Measurements from ENCODE around the gene APBB1. TPM values are rescaled to one million over a fixed set of nuclear protein-coding genes. Genes with fewer than 3 reads are reported as not detected.

APBB1 gene
- polyA plus RNA-seq, 1 donor from 2014 or later: 283 TPM

DNA sequence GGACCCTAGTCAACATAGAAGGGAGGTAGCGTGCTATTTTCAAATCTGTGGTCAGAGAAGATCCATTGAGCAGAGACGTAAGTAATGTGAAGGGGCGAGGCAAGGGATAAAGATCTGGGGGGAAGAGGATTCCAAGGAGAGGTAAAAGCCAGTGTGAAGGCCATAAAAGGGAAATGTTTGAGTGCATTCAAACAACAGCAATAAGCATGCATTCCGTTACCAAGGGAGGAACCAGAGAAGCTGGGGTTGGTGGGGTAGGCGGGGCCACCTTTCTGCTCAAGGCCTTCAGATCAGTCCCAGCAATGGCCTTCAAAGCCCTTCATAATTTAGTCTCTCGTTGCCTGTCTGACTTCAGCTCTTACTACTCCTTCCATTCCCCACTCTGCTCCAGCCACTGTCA is 47.1 kb downstream of the APBB1 start:
- H3F3A ChIP-seq (ENCODE audit: insufficient read depth, low read length, poor library complexity, severe bottlenecking): no peaks in the 10 kb centered on the region
- no peaks in the 10 kb centered on the region for H4K20me1 ChIP-seq (ENCODE audit: insufficient read depth)
- H3K9me3 ChIP-seq (ENCODE audit: low read length): no peaks in the 10 kb centered on the region
- no peaks in the 10 kb centered on the region for H3K9me2 ChIP-seq (ENCODE audit: insufficient read depth, low read length)
- TF ChIP-seq MXI1 (conservative IDR thresholded peaks at IDR 0.05; ENCODE audit: poor library complexity, severe bottlenecking): no peak
- no peak for TF ChIP-seq SMC3 (conservative IDR thresholded peaks at IDR 0.05; ENCODE audit: poor library complexity)
- no peak for TF ChIP-seq TAF1 (IDR thresholded peaks at IDR 0.05; ENCODE audit: low read depth)
- no peak for TF ChIP-seq EZH2 (IDR thresholded peaks at IDR 0.05; ENCODE audit: borderline replicate concordance, insufficient read depth, low read length, poor library complexity, severe bottlenecking)
- TF ChIP-seq, protein P1, sequence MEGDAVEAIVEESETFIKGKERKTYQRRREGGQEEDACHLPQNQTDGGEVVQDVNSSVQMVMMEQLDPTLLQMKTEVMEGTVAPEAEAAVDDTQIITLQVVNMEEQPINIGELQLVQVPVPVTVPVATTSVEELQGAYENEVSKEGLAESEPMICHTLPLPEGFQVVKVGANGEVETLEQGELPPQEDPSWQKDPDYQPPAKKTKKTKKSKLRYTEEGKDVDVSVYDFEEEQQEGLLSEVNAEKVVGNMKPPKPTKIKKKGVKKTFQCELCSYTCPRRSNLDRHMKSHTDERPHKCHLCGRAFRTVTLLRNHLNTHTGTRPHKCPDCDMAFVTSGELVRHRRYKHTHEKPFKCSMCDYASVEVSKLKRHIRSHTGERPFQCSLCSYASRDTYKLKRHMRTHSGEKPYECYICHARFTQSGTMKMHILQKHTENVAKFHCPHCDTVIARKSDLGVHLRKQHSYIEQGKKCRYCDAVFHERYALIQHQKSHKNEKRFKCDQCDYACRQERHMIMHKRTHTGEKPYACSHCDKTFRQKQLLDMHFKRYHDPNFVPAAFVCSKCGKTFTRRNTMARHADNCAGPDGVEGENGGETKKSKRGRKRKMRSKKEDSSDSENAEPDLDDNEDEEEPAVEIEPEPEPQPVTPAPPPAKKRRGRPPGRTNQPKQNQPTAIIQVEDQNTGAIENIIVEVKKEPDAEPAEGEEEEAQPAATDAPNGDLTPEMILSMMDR (IDR thresholded peaks at IDR 0.05; ENCODE audit: poor library complexity, severe bottlenecking): no peak
- no peak for TF ChIP-seq EP300 (conservative IDR thresholded peaks at IDR 0.05; ENCODE audit: poor library complexity, severe bottlenecking)
- no peak for TF ChIP-seq POLR2AphosphoS5 (IDR thresholded peaks at IDR 0.05)
- TF ChIP-seq, protein P2, sequence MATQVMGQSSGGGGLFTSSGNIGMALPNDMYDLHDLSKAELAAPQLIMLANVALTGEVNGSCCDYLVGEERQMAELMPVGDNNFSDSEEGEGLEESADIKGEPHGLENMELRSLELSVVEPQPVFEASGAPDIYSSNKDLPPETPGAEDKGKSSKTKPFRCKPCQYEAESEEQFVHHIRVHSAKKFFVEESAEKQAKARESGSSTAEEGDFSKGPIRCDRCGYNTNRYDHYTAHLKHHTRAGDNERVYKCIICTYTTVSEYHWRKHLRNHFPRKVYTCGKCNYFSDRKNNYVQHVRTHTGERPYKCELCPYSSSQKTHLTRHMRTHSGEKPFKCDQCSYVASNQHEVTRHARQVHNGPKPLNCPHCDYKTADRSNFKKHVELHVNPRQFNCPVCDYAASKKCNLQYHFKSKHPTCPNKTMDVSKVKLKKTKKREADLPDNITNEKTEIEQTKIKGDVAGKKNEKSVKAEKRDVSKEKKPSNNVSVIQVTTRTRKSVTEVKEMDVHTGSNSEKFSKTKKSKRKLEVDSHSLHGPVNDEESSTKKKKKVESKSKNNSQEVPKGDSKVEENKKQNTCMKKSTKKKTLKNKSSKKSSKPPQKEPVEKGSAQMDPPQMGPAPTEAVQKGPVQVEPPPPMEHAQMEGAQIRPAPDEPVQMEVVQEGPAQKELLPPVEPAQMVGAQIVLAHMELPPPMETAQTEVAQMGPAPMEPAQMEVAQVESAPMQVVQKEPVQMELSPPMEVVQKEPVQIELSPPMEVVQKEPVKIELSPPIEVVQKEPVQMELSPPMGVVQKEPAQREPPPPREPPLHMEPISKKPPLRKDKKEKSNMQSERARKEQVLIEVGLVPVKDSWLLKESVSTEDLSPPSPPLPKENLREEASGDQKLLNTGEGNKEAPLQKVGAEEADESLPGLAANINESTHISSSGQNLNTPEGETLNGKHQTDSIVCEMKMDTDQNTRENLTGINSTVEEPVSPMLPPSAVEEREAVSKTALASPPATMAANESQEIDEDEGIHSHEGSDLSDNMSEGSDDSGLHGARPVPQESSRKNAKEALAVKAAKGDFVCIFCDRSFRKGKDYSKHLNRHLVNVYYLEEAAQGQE (IDR thresholded peaks at IDR 0.05; ENCODE audit: borderline replicate concordance): no peak
- TF ChIP-seq RAD21 (conservative IDR thresholded peaks at IDR 0.05): no peak
- no peak overlapping the region for H3K27ac ChIP-seq (ENCODE audit: low read length)
- H3K9ac ChIP-seq (ENCODE audit: low read length): no peak overlapping the region
- H3K27me3 ChIP-seq (ENCODE audit: insufficient read depth, low read depth, low read length): no peaks in the 10 kb centered on the region
- no peak overlapping the region for H2AFZ ChIP-seq (ENCODE audit: low read depth, low read length)
- no peaks in the 10 kb centered on the region for H3K36me3 ChIP-seq (ENCODE audit: insufficient read depth, low read length)
- no peak overlapping the region for H3K4me2 ChIP-seq (ENCODE audit: low read length)
- H3K4me3 ChIP-seq (ENCODE audit: low read length): no peak overlapping the region
- no peaks in the 10 kb centered on the region for H3K79me2 ChIP-seq (replicated peaks; ENCODE audit: insufficient read depth, low read length)

DNA sequence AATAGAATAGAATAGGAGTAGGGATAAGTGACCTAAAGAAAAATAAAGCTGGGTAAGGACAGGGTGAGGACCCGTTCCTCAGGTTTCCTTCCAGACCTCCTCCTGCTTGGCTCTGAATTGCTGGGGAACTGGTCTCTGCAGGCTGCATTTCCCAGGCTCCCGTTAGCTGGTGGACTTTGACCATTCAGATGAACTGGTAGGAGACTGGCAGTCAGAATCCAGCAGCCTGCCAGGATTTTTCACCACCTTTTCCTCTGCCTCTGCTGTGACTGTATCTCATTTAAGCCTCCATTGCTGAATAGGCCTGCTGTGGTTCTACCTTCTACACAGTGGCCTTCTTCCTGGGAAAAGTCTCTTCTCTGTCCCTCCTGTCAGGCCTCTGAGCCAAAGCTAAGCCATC is 53.2 kb downstream of the APBB1 start:
- Histone ChIP-seq H3K9me2 (ENCODE audit: insufficient read depth, low read length) (no peaks in the 10 kb centered on the region), H3K36me3 (ENCODE audit: insufficient read depth, low read length) (no peaks in the 10 kb centered on the region), H3K79me2 (replicated peaks; ENCODE audit: insufficient read depth, low read length) (no peaks in the 10 kb centered on the region), H2AFZ (ENCODE audit: low read depth, low read length) (no peak overlapping the region), H3K4me2 (ENCODE audit: low read length) (no peak overlapping the region), H3K9me3 (ENCODE audit: low read length) (no peaks in the 10 kb centered on the region), H3K9ac (ENCODE audit: low read length) (no peak overlapping the region), H4K20me1 (ENCODE audit: insufficient read depth) (no peaks in the 10 kb centered on the region), H3F3A (ENCODE audit: insufficient read depth, low read length, poor library complexity, severe bottlenecking) (no peaks in the 10 kb centered on the region), H3K27ac (ENCODE audit: low read length) (no peak overlapping the region), H3K27me3 (ENCODE audit: insufficient read depth, low read depth, low read length) (no peaks in the 10 kb centered on the region), H3K4me3 (ENCODE audit: low read length) (no peak overlapping the region)
- TF ChIP-seq, protein P1 (IDR thresholded peaks at IDR 0.05; ENCODE audit: poor library complexity, severe bottlenecking): no peak
- TF ChIP-seq EZH2 (IDR thresholded peaks at IDR 0.05; ENCODE audit: borderline replicate concordance, insufficient read depth, low read length, poor library complexity, severe bottlenecking): no peak

Measured in neural cell (in vitro differentiated cells).